HL-60/S4 treated with retinoic acid at 250 ng/mL for 4 days and 3 days (cell line): ENCODE results near the gene C1orf174.

Experiments
- in situ Hi-C: fragments of 300-500 bp; cut with MboI; formaldehyde crosslinking; loops from 2 replicates; pipeline ENCODE4 v1.7.0; 2022; ENCODE audit warnings: low sequenced_read_pairs

C1orf174 gene

GRCh38 chr1:3900150-3900968, at the start of gene C1orf174:
Gene C1orf174 (minus strand): TSS chr1:3900272. CDS start chr1:3900186, 86 bp downstream.
- in situ Hi-C loops = no loop called here

GRCh38 chr1:3948344-3948743, 48.3 kb upstream of the C1orf174 start:
- in situ Hi-C loops = no loop called here

DNA sequence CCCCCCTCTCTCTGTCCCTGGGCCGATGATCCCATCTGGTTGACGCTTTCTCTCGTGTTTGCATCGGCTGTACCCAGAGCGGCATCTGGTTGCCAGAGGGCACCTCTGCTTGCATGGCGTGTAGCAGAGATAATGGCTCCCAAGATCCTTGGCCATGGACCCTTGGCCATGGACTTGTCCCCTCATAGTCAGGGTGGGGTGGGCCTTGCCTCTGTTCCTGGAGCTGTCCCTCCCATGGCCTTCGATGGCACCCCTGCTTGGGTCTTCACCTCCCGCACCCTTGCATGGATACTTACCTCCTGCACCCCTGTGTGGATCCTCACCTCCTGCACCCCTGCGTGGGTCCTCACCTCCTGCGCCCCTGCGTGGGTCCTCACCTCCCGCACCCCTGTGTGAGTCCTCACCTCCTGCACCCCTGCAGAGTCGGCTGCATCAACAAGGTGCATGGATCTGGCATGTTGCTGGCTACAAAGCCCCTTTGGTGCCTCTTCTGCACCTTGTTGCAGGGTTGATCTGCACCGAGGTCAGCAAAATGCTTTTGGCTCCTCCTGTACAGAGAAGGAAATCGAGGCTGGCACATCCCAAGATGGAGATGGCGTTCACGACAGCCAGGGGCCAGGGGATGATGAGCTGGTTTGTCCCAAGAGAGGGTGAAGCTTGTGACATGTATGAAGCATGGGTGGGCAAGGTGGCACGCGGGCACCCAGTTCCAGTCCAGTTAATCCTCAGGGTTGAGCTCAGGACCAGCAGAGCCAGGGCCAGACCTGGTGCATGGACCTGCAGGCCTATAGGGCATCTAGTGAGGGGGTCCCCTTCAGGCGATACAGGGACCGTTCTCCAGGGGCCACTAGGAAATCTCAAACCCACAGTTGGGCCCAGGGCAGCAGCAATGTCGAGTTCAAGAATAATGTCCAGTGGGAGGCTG, 46.1 kb upstream of the C1orf174 start:
- in situ Hi-C loops = no loop called here

DNA sequence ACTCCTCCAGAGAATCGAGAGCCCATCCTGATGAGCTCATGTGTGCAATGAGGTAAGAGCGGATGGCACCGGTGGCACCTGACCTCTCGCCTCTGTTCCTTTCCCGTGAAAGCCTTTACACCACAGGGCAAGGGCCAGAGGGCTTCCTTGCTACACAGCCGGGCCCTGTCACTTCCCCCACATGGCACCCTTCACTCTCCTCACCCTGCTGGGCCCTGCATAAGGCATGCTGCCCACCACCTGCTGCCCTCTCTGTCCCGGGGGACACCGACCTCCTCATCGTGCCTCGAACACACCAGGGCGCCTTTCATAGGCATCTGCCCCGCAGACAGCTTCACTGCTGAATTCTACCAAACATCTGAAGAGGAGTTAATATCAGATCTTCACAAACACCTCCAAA, 45.1 kb upstream of the C1orf174 start:
- in situ Hi-C loops = no loop called here

DNA sequence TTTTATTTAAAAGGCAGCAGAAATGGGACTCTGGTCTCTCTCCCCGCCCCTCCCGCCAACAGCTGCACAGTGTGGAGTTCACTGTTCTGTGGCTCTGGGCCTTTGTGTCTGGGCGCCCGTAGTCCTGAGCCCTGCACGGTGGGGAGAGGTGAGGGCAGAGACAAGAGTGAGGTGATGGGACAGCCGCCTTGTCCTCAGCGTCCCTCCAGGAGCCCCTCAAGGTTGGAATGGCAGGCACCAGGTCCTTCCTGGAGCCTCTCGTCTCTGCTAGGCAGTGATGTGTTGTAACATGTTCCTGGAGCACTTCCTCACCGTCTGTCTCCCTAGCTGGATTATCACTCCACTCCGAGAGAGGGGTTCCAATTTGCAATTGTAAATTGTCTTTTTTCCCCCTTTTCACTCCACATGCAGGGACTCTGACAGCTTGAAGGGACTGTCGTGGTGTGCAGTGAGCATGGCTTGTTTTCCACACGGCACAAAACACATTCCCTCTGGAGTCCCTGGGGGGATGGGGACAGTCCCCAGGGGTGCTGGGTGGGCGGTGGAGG, 44.6 kb upstream of the C1orf174 start:
- in situ Hi-C loops = no loop called here

DNA sequence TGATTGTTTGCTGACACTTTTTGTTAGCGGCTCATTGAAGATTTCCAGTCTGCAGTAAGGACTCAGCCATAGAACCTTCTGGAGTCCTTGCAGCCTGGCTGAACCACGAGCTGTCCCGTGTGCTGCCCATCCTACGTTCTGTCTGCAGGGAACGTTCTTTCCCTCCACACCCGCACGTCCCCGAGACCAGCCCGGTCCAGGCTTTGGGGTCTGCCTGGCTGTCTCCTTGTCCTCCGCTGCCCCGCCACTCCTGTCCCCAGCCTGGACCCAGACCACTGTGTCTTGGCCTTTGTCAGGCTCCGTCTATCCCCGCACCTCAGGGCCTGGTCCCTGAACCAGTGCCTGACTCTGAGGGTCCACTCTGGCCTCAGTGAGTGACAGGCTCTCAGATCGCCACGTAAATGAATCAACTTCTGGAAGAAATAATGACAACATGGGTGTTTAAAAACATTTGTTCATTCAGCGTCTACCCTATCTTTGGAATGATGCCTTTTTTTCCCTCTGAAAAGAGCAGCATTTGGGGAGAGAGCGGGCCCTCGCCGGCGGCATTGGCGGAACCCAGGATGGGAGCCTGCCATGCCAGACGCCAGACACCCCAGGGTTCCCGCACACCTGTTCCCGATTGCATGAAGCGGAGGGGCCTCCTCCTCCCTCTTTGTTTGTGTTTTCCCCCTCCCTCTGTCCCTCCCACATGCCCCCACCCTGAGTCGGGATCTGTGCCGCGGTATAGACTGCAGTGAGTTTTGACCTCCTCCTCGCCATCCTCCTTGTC, 43.9 kb upstream of the C1orf174 start:
- in situ Hi-C loops = no loop called here

GRCh38 chr1:3943123-3943431, 43.0 kb upstream of the C1orf174 start:
- in situ Hi-C loops = no loop called here

- in situ Hi-C loops = no loop called here
Observed at GRCh38 chr1:3942416-3943122, 42.5 kb upstream of the C1orf174 start.

DNA sequence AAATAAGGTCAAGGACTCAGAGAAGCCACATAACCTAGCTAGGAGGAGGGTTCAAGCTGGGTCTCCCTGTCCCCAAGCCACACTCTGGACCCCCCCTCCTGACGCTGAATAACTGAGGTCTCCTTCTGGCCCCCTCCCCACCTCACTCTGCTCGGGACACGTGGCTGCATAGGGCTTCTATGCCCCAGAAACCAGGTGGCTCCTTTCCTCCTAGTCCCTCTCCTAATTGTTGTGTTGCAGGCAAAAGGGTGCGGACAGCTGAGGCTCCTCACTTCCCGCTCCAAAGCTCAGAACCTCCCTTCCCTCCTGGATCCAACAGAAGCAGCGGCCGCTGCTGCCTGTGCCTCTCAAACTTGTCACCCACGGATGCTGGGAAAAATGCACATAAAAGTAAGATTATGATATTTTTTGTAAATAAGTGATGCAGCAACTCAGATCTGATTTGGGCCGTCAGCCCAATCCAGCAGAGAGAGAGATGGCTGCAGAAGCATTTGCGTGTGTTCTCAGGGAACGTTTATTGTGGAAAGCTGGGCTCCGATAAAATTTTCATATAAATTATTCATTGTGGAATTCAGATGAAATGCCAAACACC, 40.8 kb upstream of the C1orf174 start:
- in situ Hi-C loops = no loop called here

DNA sequence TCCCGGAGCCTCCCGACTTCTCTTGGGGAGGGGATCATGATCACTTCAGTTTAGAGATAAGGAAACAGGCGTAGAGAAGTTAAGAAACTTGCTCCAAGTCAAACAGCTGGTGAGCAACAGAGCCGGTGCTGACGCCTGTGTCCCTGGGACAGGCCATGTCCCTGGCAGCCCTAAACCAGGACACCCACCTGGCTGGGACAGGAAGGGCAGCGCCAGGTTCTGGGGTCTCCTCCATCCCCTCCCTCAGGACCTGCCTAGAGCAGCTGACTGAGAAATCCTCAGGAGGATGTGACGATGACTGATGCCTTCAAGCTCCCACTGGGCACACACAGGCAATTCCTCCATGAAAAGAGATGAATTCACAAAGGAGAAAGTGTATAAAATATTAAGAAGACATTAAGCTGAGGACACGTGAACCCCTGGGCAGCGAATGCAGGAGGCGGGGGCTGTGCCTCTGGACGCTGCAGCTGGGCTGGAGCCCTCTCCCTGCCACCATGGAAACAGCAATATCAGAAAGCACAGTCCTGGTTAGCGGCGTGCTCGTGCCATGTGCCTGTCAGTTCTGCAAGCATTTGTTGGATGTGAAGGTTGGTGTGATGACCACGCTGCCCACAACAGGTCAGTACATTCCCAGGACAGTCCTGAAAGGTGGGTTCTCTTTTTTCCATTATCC, 40.1 kb upstream of the C1orf174 start:
- in situ Hi-C loops = no loop called here

DNA sequence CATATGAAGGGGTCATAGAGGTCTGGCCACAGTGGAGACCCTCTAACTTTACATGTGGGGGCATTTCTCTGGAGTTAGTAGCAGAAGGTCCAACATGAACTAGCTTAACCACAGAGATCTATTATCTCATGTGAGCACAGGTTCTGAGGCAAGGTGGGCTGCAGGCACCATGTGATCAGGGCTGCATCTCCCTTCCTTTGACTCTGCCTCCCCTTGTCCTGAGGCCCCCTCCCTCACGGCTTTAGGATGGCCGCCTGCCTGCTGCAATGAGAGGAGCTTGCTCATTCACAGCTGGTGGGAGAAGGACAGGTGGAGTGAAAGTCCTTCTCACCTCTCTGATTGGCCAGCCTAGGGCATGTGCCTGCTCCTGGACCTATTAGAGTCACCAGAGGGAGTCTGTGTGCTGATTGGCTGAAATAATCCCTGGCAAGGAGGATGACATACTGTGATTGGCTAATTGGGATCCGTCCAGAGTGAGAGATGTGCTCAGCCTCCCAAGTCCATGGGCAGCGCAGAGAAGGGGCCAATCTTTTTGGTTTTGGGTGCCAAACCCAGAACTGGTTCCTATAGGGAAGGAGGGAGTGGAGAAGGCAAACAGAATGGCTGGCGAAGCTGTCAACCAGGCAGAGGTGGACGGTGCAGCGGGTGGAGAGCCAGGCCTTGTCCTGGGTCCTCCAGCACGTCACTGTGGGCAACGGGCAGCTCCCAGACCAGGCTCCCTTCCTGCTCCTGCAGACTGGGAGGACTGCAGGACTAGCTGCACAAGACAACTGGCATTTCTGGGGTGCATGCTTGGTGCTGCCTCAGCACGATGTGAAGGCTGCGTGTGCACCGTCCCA, 39.4 kb upstream of the C1orf174 start:
- in situ Hi-C loops = no loop called here

- in situ Hi-C loops = no loop called here
Observed at GRCh38 chr1:3932156-3932919, 32.3 kb upstream of the C1orf174 start.

DNA sequence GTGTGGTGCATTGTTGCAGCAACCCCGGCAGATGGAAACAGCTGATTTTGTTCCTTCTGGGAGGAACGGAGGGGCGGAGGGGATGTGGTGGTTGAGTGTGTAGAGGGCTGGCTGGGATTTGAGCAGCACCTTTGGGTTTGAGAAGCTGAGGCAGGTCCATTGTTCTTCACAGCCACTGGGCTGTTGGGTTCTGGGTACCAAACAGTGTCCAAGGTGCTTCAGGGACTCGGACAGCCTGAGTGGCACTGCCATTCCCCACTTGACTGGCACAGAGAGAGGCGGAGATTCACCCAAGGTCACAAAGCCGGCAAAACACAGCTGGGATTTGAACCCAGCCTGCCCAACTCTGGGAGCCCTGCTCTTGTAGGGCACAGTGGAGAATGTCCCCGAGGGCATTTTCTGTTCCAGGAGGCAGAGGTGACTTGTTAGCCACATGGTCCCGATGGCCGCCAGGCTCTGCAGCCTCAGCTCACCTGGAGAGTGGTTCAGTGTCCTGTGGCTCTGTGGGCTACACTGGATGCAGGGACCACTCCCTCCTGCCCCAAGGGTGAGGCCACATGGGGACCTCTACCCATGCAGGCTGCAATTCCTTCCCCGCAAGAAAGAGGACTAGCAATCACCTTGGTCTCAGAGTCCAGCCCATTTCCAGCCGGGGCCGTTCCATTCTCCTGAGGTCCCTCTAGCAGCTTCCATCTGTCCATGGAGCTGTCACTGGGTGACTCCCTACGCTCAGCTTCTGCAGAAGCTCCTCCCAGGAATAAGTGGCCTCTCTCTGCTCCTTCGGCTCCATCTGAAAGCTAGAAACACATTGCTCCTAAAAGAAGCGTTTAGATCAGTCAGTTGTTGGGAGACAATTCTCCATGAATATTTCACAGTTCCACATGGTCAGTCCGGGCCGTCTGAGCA, 31.2 kb upstream of the C1orf174 start:
- in situ Hi-C loops = no loop called here

- in situ Hi-C loops = no loop called here
Observed at GRCh38 chr1:3930301-3931006, 30.4 kb upstream of the C1orf174 start.

DNA sequence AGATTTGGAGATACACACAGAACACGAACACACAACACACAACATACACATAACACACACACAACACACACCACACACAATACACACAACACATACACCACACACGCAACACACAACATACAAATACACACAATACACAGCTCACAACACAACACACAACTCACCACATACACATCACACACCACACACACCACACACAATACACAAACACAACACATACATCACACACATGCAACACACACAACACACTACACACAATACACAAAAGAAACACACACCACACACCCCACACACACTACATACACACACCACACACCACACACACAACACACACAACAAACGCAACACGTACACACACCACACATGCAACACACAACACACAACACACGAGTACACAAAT, 29.1 kb upstream of the C1orf174 start:
- in situ Hi-C loops = no loop called here

- in situ Hi-C loops = no loop called here
Observed at GRCh38 chr1:3928586-3928985, 28.5 kb upstream of the C1orf174 start.
